GM21528 (cell line): ENCODE data around the gene RNF14.

Experiments used
- ATAC-seq: cut with Tn5 transposase; IDR thresholded peaks from one replicate; pipeline ENCODE4 v1.9.1; 2021; ENCODE audit warnings: mild to moderate bottlenecking, moderate library complexity; ENCODE audit not compliant: unreplicated experiment, low FRiP score

Gene RNF14

DNA sequence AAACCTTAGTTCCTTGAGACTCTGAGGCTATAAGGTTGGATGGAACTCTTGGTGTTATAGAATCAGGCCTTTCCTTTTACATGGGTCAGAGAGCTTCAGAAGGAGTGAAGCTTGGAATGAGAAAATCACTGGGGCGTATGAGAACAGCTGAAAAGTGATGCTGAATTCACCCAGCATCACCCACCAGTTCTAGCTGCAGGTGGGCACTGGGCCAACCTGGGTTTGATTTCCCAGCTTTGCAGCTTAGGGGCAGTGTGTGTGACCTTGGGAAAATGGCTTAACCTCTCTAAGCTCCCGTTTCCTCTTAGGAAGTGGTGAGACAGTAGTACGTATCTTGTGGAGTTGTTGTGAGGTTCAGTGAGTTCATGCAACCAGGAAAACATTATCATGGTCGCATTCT, 21.6 kb upstream of the RNF14 start:
- ATAC-seq: no peak

DNA sequence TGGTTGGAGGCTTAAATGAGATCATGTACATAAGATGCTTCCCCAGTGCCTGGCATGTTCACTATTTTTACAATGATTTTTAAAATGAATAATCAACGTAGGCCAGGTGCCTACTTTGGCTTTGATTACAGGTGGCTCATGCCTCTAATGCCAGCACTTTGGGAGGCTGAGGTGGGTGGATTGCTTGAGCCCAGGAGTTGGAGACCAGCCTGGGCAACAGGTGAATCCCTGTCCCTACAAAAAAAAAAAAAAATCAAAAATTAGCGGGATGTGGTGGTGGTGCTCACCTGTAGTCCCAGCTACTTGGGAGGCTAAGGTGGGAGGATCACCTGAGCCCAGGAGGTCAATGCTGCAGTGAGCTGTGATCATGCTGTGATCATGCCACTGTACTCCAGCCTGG, 20.1 kb upstream of the RNF14 start:
- ATAC-seq: no peak

DNA sequence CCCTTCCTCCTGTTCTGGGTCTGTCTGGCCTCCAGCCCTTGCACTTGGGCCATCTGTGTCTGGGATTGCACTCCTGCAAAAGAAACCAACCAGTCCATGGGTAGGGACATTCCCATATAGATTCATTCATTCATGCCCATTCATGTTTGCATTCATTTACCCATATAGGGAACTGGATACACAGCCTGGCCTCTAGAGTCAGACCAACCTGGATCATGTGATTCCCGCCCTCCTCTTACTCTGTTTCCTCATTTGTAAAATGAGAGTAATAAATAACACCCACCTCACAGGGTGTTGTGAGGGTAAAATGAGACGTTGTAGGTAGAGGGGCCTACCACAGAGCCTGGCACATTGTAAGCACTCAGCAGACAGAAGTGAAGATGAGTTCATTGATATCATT, 19.4 kb upstream of the RNF14 start:
- ATAC-seq: no peak

DNA sequence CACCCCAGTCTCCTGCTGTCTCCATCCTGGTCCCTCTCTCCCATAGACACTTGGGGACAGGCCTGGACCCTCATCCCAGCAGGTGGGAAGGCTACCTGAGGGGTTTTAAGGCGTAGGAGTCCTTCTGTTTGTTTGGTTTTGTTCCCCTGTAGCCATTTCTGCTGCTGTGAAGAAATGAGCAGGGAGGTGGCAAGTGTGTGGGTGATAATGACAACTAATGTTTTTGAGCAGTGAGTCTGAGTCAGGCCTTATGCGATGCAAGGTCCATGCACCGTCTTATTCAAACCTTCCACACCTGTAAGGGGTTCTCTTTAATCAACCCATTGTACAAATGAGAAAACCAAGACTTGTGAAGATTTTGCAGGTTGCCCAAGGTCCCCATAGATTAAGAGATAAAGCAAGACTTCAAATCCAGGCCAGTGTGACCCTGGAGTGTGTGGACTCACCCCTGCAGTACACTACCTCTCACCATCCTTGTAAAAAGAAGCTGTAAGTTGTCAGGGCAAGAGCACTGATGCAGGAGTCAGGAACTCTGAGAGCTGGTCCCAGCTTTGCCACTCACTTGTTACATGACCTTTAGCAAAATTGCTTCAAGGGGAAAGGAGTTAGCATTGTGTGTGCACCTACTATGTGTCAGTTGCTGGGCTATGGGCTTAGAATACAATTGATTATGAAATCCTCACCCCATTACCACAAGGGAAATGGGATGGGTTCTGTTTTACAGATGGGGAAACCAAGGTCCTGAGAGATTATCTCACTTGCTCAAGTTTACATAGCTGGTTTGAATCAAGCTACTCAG, 18.5 kb upstream of the RNF14 start:
- ATAC-seq: no peak

DNA sequence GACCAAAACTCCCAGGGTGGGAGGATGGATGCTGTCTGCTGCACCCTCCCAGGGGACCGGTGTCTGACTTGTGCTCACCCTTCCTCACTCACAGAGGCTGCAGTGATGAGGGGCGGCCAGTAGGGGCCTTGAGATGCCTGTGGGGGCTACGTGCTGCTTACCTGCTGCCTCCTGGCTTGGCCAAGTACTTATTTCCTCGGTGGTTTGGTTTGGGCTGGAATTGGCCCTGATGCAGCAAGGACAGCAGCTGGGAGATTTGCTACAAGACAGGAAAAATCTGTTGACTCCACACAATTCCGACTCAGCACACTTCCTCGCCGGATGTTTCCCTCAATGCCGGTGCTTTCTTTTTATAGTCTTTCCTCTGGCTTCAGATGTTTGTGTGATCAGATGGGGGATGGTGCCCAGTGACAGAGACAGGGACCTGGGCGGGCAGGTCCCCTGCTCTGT, 17.5 kb upstream of the RNF14 start:
- no peak for ATAC-seq

DNA sequence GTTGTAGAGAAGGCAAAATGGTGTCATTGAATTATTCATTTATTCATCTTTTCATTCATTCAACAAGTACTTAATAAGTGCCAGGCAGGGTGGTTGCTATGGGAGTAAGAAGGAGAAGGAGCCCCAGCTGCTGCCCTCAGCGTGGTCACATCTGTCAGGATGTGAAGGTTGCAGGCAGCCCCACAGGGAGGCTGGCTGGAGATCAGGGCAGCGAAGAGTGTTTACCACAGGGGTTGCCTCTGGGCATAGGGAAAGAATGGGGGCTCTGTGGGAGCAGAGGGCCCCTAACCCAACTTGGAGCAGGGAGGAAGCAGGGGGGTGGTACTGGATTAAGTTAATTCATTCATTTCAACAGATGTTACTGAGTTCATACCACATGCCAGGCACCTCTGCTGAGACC, 16.9 kb upstream of the RNF14 start:
- no peak for ATAC-seq

DNA sequence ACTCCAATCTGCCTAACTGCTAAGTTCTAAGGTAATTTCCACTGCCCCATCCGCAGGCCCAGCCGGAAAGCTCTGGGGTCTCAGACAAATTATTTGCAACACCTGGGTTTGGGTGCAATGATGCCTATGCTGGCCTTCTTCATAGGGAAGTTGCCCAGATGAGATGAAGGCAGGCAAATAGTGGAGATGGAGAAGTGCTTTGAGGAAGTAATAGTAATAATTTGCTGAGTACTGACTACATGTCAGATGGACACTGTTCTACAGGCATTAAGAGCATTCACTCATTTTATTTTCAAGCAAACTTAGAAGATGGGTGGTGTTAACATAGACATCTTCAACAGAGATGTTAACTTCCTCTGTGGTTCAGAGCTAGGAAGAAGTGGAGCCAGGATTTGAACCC, 14.7 kb upstream of the RNF14 start:
- no peak for ATAC-seq

DNA sequence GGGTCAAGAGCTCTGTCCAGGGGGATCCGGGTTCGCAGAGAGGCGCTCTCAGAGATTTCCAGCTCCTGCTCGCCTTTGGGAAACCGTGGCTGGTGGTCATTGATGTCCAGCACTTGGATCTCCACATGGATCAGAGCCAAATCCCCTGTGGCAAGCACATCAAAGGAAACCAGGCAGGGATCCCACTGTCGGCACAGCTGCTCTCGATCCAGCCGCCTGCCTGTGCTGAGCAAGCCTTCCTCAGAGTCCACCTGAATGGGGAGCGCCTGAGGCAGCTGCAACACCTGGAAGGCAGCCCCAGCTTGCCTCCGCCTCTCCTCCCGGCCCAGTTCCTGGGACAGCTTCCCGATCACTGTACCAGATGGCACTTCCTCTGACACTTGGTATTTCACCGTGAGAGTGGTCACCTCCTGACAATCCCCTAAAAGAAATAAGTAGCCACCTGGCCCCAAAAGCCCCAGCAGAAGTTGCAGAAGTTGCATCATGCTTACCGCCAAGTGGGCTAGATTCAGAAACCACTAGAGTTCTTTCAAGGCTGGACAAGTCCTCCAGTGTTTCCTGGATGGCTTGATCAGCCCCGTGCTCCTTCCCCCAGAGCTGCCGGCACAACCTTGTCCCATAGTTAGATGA, 11.4 kb upstream of the RNF14 start:
- ATAC-seq: no peak

DNA sequence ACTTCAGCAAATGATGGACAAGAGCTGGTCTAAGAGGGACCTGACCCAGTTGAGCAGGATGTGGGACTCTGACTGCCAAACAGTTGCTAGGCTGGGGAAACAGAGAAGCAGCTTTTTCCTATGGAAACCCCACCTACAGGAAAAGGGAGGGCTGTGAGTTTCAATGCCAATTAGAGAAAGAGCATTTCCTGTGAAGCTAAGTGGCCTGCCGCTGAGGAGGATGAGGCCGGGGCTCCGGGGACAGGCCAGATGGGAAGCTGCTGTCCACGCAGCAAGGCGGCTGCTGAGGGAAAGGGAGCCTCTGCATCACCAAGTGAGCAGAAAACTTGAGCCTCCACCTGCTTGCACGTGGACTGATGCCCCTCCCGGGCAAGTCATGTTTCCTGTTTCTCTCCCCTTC, 10.8 kb upstream of the RNF14 start, which contains the start of gene PCDH12:
TSS of gene PCDH12 (minus strand) at position 90 of the 400 bp plus-strand sequence. CDS start 351 bp downstream, outside the sequence.
- no peak for ATAC-seq

DNA sequence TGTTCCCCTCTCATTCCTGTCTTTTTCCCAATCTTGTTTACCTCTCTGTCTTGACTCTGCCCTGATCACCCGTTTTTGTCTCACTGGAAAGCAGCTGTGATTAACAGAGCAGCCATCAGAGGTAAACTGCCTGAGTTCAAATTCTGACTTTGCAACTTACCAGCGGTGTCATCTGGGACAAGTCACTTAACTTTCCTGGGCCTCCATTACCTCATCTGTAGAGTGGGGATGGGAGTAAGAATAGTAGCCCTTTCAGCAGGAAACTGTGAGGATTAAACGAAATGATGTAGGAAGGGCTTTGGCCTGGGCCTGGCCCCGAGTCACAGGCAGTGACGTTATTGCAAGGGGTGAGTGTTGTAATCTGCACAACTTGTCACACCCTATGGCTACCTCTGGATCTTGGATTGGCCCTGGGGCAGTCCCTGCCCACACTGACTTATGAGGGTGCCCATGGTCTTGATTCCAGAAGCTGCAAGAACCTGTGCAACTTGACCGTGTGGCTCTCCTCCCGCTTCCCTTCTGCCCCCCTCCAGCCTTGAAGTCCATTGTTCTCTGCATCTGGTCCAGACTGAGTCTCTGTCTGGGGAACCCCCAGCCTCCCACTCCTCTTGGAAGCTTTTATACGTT, 10.2 kb upstream of the RNF14 start:
- ATAC-seq: no peak

DNA sequence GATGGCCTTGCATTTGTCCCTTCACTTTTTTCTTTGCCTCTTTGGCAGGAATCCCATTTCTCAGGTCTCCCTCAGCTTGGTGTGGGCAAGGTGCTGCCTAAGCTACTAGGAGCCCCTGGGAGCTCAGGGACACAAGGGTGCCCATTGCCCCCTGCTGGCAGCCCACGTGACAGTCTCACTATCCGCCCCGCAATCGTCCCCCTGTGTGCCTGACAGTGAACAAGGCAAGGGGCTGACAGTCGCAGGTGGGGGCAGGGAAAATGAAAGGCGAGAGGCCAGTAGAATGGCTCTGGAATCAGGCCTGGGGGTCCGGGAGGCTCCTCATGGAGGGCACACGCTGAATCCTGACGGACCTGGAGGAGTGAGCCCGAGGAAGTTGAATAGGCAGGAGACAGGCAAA, 8.9 kb upstream of the RNF14 start:
- no peak for ATAC-seq

DNA sequence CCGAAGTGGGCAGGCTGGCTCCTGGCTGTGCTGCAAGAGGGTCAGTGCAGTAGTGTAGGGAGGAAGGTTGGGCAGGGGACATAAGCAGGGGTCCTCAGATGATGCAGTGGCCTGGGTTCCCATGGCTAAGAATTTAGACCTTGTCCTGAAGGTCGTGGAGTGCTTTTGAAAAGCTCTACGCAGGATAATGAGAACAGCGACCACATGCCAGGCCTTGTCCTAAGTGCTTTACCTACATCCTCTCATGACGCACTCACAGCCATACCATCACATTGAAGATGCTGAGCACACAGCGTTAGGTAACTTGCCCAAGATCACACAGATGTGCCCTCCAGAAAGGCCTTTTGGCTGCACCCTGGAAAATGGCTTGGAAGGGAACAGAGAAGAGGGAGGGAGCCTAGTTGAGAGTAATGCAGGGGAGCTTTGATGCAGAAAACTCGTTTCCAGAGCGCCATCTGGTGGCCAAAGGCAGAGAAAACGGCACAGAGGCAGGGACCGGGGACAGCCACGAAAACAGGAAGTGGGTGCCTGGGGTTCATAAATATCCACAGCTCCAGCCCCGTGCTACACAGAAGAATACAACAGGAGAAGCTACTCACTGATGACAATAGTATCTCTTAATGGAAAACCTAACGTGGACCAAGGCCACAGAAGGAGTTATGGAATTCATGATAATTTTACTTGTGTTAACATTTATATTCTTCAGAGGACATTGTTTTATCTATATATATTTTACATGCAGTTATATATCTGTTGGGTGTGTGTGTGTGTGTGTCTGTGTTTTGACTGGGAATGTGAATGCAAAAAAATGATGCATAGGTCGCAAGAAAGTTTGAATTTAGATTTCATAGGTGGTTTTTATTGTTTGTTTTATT, 8.2 kb upstream of the RNF14 start:
- ATAC-seq: peak; percentile 89

DNA sequence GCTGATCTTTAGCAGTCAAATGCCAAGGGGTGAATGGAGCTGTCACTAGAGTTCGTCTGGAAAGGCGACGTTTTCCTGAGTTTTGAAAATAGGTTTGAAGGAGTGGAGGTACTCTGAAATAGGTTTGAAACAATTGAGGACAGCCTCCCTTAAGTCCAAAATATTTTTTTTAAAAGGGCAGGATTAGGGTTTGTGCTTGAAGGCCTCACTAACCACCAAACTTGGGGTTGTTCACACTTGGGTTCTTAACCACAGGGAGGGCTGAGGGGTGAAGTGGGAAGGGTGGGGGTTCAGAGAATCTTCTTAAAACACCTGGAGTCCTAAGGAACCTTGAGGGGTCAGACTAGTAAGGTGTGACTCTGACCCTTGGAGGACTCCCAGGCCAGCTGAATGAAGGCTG, 7.4 kb upstream of the RNF14 start:
- ATAC-seq: no peak

DNA sequence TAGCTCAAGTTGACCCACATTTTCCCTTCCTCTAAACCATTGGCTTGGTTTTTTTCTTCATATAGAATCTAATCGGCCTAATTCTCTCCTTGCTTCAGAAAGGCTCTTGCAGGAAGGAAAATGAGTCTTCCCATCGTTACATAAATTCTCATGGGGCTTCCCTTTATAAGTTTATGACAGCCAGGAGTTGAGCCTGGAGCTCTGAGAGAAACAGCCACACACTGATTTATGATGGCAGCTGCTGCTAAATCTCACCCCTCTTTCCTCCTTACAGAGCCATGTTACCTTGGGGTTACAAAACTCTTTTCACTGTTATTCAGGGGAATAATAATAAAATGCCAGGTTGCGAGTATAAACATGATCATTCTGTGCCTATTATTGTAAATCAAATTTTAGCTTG, 5.2 kb upstream of the RNF14 start:
- ATAC-seq: no peak

DNA sequence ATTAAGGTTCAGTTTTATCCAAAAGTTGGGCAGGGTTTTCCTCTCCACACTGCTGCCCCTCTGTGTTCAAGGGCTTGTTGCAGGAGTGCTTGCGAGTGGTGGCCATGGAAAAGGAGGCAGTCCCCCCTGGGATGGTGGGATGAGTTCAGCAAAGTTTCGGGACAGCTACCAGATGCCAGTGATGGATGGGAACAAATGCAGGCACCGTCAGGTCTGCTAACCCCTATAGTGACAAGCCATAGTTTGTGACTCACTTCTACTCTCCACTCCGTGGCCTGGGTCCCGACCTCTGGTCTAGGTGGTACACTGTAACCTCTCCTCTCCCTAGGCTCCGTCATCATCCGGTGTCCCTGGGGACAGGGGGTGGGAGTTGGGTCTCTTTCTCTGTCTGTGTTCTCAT, 3.8 kb upstream of the RNF14 start:
- ATAC-seq: no peak

DNA sequence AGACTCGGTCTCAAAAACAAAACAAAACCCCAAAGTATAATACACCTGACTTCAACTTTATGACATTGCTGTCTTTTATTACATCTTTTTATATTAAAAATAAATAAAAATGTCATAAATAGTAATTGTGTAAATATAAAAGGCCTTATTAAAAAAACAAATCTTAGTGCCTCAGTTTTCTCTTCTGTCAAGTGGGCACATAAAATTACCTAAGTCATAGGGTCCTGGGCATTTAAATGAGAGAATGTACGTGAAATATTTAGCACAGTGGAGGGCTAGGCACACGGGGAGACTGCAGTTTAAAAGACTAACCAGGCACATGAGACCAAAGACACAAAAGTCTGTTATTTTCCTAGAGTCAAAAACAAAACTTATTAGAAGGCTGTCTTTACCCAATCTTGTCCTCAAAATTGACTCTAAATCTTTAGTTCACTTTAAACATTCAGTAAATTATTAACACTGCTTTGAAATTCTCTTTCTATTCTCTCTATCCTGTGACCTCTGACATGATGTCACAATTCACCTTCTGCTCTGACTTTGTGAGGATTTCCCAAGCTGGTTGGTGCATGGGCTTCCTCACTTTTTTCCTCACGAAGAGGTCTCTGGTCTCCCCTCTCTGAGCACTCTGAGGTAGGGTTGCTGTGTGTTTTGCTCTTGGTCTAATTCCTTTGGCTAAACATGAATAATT, 2.5 kb upstream of the RNF14 start:
- ATAC-seq: no peak

DNA sequence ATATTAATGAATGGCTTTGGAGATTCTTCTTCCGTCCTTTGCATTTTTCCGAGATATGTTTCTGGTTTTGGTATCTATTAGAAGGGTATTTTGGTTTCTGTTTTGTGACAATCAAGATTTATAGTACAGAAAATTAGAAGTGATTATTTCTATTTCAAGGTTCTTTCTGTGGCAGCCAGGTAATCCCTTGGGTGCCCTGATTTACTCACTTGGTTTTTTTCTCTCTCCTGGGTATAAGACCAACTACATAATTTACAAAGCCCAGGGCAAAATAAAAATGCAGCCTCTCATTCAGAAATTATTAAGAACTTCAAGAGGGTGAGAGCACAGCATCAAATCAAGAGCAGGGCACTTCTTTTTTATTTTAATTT, 2.0 kb upstream of the RNF14 start:
- no peak for ATAC-seq

DNA sequence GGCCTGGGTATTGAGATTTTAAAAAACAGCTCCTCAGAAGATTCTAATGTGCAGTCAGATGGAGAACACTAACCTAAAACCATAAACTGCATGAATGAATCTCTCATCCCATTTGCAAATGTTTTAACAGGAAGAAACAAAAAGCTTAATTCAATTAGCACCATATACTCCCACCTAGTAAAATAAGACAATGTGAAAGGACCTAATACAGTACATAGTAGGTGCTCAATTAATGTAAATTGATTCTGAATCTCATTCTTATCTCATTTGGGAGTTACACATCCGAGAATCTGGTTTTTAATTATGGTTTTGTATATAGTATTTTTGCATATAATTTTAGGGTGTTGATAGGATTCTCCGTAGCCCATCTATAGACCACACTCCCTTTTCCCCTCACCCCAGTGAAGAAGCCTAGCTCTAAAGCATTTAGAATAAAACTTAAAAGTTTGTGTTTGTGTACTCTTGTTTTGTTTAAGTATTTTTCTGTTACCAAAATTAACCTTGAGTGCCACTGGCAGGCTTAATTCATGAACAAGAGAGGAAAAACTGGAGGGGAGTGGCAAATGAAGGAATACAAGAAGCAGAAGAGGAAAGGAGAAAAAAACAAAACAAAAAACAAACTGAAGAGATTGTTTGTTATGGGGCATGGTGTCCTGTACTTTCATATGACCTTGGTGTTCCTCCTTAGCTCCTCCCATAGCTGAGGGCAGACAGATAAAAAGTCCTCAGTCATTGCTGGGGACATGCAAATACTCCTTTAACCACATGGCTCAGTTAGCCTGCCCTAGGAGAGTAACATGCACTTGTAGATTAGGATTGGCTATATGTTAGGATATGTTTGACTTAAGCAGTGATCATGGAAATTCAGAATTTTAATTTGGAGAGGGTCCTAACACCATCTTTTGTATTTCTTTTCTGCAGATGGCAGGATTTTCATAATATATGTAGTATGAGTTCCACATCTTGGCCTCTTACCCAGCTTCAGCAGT, 1.2 kb downstream of the RNF14 start:
- peak; percentile 64 for ATAC-seq
